NCI-H460 (cell line): ENCODE measurements around the gene UTP3. TPM values are rescaled to one million over a fixed set of nuclear protein-coding genes. Genes with fewer than 3 reads are reported as not detected.
"Not testable (repeated sequence)": the region's sequence is repeated elsewhere in the genome, so short reads cannot be mapped to it uniquely, and the experiment has no call there.

Source experiments
- DNase-seq: peaks from one replicate; pipeline ENCODE4 v3.0.0-alpha.2; 2016; ENCODE audit warnings: low read depth; ENCODE audit errors: extremely low read depth
- polyA plus RNA-seq: library from polyadenylated mRNA; depleted of rRNA; stranded (reverse); fragments of >200 nt; gene quantifications from 2 replicates; pipeline ENCODE4 v1.2.3, GENCODE V29; 2014; cell fraction: nucleus; rRNA removed
- total RNA-seq: library from RNA; depleted of rRNA; stranded (reverse); fragments of >200 nt; shearing (Covaris generic); gene quantifications from 2 replicates; pipeline ENCODE4 v1.2.3, GENCODE V29; 2014; rRNA removed

Gene UTP3, protein sequence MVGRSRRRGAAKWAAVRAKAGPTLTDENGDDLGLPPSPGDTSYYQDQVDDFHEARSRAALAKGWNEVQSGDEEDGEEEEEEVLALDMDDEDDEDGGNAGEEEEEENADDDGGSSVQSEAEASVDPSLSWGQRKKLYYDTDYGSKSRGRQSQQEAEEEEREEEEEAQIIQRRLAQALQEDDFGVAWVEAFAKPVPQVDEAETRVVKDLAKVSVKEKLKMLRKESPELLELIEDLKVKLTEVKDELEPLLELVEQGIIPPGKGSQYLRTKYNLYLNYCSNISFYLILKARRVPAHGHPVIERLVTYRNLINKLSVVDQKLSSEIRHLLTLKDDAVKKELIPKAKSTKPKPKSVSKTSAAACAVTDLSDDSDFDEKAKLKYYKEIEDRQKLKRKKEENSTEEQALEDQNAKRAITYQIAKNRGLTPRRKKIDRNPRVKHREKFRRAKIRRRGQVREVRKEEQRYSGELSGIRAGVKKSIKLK
- total RNA-seq, result 13.3 and 14.8 TPM in 2 replicates
- 6.9 and 7.3 TPM in 2 replicates for polyA plus RNA-seq

DNA sequence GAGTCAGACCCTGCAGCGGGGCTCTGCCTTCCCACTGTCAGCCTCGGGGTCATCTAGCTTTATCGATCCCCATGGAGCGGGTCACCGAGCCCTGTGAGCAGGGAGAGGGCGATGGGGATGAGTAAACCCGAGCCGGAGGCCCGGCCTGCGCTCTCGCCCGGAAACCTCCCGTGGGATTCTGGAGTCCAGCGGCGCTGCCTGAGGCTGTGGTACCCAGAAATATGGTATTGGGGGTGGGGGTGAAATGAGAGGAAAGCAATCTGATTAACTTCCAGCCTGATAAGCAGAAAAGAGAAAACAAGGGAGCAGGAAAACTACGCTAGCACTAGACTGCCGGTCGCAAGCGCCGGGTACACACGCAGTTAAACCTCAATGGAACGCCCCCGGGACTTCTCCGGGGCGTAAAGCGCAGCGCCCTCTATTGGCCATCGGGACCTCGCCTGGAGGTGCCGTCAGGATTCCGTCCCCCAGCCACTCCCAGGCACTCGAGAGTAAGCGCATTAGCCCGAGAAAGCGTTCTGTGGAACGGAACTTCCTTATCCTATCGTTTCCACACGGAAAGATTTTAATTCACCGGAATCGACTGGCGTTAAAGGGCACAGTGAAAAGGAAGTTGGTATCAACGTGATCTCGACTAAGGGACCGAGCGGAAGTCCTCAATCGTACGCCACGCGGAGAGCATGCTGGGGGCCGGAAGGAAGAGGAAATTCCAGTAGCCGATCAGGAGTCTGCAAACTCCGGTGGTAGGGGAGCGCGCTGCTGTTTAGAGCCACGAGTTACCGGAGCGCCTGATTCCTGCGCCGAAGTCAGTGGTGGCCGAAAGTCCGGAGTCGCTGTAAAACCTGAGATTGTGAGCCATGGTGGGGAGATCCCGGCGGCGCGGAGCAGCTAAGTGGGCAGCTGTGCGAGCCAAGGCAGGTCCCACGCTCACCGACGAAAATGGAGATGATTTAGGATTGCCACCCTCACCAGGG is at the start of gene UTP3:
UTP3 (plus strand) TSS at position 712 of the 974 bp plus-strand sequence; CDS start at position 858, 146 bp downstream.
- DNase-seq, result peak; percentile 96

DNA sequence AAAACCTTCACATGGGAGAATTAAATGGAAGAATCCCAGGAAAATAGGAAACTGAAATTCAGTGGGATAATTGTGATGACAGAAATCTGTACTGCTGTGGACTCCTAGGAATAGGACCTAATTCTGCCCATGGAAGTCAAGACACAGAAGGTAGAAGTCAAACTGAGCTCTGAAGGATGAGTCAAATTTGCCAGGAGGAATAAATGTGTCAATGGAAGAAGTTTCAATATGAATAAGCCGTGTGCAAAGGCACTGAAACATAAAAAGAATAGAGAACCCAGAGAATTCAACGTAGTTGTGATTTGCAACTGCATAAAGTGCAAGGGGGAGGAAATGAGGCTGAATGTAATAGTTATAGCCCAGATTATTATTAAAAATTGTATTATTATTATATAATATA is 48.1 kb upstream of the UTP3 start:
- DNase-seq, result no peak

DNA sequence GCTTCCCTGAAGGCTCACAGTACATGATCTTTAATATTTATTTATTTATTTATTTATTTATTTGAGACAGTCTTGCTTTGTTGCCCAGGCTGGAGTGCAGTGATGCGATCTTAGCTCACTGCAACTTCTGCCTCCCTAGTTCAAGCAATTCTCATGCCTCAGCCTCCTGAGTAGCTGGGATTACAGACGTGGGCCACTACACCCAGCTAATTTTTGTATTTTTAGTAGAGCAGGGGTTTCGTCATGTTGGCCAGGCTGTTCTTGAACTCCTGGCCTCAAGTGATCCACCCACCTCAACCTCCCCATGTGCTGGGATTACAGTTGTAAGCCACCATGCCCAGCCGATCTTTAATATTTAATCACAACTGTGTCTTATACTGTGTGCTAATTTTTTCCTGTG is 37.6 kb upstream of the UTP3 start:
- not testable (repeated sequence) for DNase-seq

DNA sequence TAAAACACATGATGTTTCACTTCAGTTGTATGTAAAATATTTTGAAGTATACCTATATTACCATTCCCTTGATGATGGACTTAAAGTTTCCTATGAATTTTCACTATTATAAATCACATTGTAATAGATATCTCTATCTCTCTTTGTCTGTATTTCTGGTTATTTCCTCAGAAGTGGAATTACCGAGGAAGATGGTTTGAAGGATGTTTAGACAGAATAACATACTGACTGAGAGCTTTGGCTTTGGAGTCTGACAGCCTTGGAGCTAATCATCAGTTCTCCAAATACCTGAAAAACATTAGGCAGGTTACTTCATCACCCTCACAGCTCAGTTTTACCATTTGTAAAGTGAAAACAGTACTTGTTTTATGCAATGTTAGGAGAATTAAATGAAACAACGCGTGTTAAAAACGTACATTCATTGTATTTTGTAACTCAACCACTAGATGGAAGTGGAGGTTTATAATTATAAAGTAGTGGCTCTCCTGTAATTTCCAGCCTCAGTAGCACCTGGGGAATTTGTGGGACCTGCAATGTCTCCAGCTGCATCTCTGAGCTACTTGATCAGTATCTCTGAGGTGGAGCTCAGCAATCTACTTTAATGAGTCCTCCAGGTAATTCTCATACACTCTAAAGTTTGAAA is 36.3 kb upstream of the UTP3 start:
- DNase-seq, result peak; percentile 25

DNA sequence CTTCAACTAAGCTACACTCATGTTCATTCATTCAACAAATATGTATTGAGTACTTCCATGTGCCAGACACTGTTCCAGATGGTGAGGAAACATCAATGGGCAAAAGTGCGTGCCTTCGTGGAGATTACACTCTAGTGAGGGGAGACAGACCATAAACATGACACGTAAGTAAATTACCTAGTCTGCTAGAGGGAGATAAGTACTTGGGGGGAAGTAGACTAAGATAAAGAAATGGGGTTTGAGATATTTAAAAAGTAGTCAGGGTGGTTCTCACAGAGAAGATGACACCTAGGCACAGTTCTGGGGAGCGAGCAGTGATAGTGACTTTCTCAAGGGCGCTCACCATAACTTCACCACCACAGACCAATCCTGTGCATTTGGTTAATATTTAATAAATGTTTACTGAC is 33.7 kb upstream of the UTP3 start:
- DNase-seq, result no peak

DNA sequence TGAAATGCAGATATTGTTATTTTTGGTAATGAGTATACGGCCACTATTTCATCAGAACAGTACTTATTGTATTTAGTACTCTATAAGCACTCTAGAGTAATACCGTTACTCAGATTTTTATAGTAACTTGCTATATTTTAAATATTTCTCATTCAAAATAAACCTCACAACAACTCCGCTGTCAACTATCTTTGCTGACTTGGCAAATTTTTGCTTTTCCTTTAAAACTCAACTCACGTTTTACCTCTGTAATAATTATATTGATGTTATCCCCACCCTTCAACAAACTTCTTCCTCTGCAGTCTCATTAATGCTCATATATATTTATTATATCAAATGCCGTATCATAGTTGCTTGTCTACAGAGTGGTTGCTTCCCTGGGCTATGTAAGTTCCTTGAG is 31.0 kb upstream of the UTP3 start:
- no peak for DNase-seq

DNA sequence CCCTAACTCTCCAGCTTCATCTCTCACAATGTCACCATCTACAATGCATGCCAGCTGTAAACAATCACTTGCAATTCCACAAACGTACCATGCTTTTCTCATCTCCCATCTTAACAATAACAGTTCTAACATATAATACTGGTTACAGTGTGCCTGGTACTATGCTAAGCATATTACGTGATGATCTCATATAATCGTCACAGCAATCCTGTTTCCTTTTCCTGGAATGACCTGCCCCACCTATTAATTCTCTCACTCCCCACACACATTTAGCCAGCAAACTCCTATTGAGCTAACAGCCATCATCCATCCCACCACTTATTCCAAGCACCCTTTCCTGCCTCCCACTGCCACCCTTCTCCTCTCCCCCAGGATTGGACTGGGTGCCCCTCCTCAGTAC is 29.9 kb upstream of the UTP3 start:
- DNase-seq, result no peak

DNA sequence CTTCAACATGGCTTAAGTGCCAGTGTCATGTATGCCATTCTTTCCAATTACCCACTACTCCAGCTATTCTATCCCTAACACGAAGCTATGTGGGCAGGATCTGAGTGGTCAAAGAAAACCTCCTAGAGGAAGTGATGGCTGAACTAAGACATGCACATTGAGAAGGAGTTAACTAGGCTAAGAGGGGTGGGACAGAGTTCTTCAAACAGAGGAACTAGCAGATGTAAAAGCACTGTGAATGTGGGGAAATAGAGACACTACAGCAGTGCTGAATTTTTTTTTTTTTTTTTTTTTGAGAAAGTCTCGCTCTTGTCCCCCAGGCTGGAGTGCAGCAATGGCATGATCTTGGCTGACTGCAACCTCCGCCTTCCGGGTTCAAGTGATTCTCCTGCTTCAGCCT is 28.2 kb upstream of the UTP3 start:
- DNase-seq, result no peak

DNA sequence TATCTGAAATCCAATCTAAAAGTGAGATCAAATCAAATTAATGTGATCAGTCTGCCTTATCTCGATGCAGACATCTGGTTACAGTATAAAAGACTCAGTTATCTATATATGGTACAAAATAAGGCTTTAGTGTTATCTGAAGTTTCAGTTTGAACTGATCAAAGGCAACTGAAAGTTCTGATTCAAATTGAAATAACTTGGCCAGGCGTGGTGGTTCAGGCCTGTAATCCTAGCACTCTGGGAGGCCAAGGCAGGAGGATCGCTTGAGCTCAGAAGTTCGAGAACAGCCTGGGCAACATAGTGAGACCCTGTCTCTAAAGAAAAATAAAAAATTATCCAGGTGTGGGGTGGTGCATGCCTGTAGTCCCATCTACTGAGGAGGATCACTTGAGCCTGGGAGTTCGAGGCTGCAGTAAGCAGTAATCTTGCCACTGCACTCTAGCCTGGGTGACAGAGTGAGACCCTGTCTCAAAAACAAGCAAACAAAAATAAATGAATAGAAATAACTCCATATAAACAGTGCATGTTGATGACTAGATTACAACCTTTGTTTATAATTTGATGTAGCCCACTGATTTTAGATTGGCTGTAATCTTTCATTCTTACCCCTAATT is 26.9 kb upstream of the UTP3 start:
- not testable (repeated sequence) for DNase-seq

DNA sequence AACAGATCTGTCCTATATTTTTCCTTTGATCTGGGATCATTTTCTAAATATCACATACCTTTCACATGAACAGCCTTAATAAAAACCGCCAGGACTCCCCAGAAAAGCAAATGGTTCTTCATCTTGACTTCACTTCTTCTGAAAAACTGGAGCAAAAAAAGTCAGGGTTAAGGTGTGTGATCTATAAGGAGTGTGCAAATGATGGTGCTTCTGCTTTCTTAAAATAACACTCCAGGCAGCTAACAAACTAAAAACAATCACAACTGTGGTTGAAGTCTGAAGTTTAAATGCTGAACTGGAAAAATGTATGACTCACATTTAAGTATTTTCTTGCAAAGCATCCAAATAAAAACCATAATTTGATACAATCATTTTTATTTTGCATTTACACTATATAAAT is 22.0 kb upstream of the UTP3 start, which contains the start of gene JCHAIN:
JCHAIN (minus strand) TSS at position 140 of the 400 bp plus-strand sequence; CDS start at position 122, 18 bp downstream.
- DNase-seq, result no peak

DNA sequence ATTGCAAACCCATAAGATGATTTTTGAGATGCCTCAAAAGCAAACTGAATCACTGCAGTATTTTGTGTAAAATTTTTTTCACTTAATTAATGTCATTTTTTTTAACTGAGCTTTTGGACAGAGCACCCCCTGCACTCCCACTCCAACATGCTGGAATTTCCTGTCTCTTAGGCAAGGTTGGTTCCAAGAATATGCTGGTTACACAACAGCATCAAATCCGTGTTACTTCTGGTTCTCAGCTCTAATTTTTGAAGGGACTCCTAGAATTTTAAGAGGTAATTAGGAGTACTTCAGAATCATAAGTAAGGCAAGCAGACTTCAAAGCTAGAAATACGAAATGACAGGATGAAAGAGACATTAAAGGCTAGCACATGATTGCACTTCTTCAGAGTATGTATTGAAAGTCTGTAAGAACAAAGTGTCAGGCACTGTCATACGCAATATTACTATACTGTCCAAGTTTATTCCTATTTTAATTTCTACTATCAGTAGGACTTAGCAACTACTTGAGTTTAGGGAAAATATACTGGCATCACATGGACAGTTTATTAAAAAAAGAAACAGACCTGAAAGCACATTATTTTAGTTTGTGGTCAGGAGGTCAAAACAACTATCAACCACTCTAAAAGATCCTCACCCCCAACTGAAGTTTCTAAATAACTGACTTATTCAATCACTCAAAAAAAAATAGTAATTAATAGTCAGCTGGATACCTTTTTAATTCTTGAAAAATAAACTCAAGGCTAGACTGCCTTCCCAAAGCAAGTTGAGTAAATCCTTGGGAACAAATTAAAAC is 20.4 kb upstream of the UTP3 start:
- DNase-seq, result no peak

DNA sequence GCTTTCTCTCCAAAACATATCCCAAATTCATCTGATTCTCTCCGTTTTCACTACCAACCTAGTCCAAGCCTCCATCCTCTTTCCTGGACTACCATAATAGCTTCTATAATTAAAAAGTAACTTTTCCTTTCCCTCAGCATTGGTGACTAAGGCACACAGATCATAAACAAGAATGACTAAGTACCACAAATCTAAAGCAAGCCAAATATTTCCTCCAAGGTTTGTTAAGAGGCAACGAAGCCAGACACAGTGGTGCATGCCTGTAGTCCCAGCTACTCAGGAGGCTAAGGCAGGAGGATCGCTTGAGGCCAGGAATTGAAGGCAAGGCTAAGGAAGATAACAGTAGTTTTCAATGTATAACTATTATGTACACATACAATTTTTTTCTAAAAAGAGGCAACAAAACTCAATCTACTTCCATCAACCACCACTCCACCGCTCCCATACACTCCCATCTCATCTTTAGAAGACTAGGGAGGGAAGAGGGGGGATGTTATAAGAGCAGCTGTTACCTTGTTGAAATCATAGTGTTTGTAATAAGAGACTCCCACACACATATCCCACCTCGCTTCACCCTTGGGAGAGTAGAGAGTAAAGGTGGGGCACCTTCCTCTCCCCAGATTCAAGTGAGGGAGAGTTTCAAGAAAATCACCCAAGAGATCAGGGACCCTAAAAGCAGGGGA is 17.9 kb upstream of the UTP3 start:
- no peak for DNase-seq

DNA sequence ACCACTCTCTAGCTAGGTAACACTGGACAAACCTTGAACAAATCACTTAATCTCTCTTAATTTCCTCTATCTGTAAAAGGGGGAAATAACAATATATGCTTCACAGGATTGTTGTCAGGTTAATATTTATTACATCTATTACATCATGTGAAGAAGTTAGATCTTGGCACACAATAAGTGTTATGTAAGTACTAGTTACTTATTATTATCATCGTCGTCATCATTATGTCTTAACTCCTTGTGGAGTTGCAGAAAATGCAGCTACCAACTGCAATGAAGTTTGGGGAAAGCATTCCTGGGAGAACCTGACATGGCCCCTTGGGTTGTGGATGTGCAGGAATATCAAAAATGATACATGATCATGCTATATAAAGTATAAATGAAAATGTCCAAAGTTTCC is 17.2 kb upstream of the UTP3 start:
- no peak for DNase-seq

DNA sequence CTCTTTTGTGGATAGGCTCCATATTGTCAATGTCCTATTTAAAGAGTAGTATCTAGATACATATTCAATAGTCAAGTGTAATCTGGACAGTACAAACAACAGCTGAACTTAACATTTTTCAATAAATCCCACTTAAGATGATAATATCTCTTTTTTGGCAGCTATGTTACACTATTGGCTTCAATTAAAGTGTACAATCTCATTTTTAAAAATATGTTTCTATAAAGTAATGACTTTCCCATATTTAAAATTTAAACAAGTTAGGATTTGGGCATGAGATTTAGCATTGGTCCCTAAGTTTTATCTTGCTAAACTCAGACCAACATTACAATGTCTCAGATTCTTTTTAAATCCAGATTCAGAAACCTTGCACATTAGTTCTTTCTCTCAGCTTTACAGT is 14.1 kb upstream of the UTP3 start:
- DNase-seq, result no peak

DNA sequence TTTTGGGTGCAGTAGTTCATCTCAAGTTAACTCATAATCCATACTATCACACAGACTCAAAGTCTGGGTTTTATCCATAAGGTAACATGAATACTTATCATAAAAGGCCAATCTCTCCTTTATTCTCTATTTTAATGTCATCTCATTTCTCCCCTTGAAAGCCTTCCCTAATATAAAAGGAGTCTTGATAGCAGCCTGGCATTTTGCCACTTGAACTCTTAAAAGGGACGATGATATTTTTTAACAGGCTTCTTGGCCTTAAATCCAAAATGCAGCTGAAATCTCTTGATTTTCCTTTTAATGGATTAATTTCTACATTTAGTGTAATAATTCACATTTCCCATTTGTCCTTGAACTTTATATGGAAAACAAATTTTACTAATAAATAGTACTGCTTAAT is 13.6 kb upstream of the UTP3 start:
- no peak for DNase-seq

DNA sequence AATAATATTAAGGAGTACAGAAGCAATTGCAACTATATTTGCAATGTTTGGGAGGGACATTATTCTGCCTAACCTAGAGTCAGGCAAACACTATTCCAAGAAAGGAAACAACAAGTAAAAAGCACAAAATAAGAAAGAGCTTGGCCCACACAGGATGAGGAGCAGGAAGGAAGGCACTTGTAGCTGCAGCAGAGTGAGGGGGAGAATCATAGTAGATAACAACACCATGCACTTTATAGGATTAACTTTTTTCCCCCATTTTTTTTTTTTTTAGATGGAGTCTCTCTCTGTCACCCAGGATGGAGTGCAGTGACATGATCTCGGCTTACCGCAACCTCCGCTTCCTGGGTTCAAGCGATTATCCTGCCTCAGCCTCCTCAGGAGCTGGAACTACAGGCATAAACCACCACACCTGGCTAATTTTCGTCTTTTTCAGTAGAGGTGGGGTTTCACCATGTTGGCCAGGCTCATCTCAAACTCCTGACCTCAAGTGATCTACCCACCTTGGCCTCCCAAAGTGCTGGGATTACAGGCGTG is 11.7 kb upstream of the UTP3 start:
- DNase-seq, result no peak

DNA sequence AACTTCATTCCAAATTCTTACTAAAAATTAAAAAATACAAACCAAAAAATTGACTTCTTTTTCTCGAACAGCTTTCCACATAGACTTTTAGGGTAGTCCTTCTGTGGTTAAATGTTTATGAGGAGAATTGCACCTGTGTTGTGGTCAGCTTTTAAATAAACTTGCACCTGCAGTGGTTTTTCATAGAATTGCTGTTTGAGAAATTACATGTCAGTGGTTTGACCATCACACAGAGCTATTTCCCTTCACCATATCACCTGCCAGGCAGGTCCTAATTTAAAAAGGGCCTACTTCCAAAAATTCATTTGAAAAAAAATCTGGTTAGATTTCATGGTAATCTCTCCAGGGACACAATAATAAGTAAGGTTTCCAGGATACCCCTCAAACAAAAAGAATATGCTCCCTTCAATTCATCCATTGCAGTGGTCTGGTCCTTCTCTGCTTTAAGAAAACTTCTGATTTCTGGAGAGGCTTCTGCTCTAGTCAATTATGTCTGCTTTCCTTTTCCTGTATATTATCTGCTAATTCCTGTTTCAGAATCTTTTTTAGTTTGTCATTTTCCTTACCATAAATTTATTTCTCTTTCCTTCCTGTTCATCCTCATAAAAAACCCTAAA is 9.8 kb upstream of the UTP3 start:
- DNase-seq, result no peak

DNA sequence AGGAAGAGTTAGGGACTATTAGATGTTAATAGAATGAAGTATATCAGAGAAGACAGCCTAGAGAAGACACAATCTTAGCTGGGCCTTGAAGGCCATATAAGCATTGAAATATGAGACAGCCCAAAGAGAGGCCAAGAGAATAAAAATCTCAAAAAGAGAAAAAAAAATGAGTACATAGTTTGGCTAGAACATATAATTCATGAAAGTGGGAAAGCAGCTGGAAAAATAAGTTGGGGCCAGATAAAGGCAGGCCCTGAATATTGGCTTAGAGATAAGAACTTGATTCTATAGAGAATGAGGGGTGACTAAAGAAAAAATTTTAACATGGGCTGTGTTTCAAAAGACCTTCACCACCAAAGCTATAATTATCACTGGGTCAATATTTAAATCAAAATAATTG is 7.4 kb upstream of the UTP3 start:
- no peak for DNase-seq
